GM12878 (cell line): Measurements from ENCODE around the gene ITGA2. TPM values are rescaled to one million over a fixed set of nuclear protein-coding genes. Genes with fewer than 3 reads are reported as not detected.

ENCODE experiments used
- ATAC-seq: fragments of 200-7000 bp; cut with Tn5 transposase; 3 replicates; pipeline ENCODE4 v1.9.1; 2020; ENCODE audit warnings: mild to moderate bottlenecking, moderate library complexity
- BruUV-seq: library from RNA; stranded (reverse); fragments of 400-500 nt; replicated peaks from 2 replicates; lab custom pipeline; 2021; lab: Mats Ljungman, UMichigan
- CTCF ChIA-PET: fragments of 300-600 bp; sonication (Branson Sonifier 250); formaldehyde crosslinking; extraction: SDS; loops from one replicate; lab custom pipeline; 2021; ENCODE audit warnings: inconsistent platforms; lab: Yijun Ruan, JAX
- POLR2A ChIA-PET: fragments of 350-600 bp; formaldehyde crosslinking; extraction: SDS; loops from one replicate; lab custom pipeline; 2021; ENCODE audit warnings: inconsistent platforms; lab: Charles Lee
- RAD21 ChIA-PET: fragments of 300-600 bp; sonication (Branson Sonifier 250); formaldehyde crosslinking; loops from one replicate; lab custom pipeline; 2023; ENCODE audit warnings: antibody characterized with exemption; ENCODE audit not compliant: unreplicated experiment; lab: Charles Lee
- SMC1A ChIA-PET: fragments of 300-600 bp; sonication (Branson Sonifier 250); formaldehyde crosslinking; loops from one replicate; lab custom pipeline; 2023; ENCODE audit not compliant: unreplicated experiment, uncharacterized antibody; lab: Charles Lee
- DNase-seq: peaks from one replicate; pipeline ENCODE4 v3.0.0-alpha.2; 2011; ENCODE audit warnings: low read depth, low spot score
- FAIRE-seq: peaks from 3 replicates; lab custom pipeline; 2011; peaks lifted over from hg19 to GRCh38; lab: Jason Lieb, UNC
- H2AFZ ChIP-seq: 2 replicates; pipeline ENCODE4 v1.6.0; 2011; ENCODE audit warnings: low read depth, low read length, control low read depth; ENCODE audit not compliant: control insufficient read depth
- H3K27ac ChIP-seq: 2 replicates; pipeline ENCODE4 v1.5.1; 2011; ENCODE audit warnings: control low read depth; ENCODE audit not compliant: control insufficient read depth, insufficient read depth
- H3K27me3 ChIP-seq, 2 experiments: replicated peaks in 1 of 2; 2 replicates each; pipeline versions ENCODE4 v1.6.0 to v1.6.1; 2011; ENCODE audit warnings: low read length in 1 of 2; ENCODE audit not compliant: control insufficient read depth in 2 of 2, insufficient read depth in 2 of 2
- H3K36me3 ChIP-seq, 2 experiments: 2 replicates each; pipeline ENCODE4 v1.5.1; 2011; ENCODE audit warnings: low read length in 1 of 2; ENCODE audit not compliant: control insufficient read depth in 2 of 2, insufficient read depth in 2 of 2
- H3K4me1 ChIP-seq: 2 replicates; pipeline ENCODE4 v1.6.1; 2011; ENCODE audit warnings: mild to moderate bottlenecking, low read length, moderate library complexity, mixed read lengths; ENCODE audit not compliant: control insufficient read depth, insufficient read depth
- H3K4me2 ChIP-seq: 2 replicates; pipeline ENCODE4 v1.6.0; 2011; ENCODE audit warnings: control low read depth; ENCODE audit not compliant: control insufficient read depth, insufficient read depth
- H3K4me3 ChIP-seq: fragments of 200-600 bp; sonication (generic); 2 replicates; pipeline ENCODE4 v1.5.1; 2016
- H3K79me2 ChIP-seq: 2 replicates; pipeline ENCODE4 v1.6.0; 2011; ENCODE audit warnings: low read length; ENCODE audit not compliant: control insufficient read depth, insufficient read depth
- H3K9ac ChIP-seq: 2 replicates; pipeline ENCODE4 v1.8.0; 2011; ENCODE audit warnings: low read length, control low read depth, mixed read lengths; ENCODE audit not compliant: control insufficient read depth, insufficient read depth
- H3K9me3 ChIP-seq: replicated peaks from 3 replicates; pipeline ENCODE4 v1.5.1; 2011; ENCODE audit warnings: mild to moderate bottlenecking, low read length; ENCODE audit not compliant: control insufficient read depth, insufficient read depth
- H4K20me1 ChIP-seq: 2 replicates; pipeline ENCODE4 v1.6.0; 2011; ENCODE audit not compliant: control insufficient read depth, insufficient read depth
- JUNB ChIP-seq: IDR thresholded peaks from 2 replicates; pipeline ENCODE4 v1.6.1; 2016; ENCODE audit warnings: antibody characterized with exemption, mild to moderate bottlenecking
- LARP7 ChIP-seq: fragments of 450-650 bp; IDR thresholded peaks from 2 replicates; pipeline ENCODE4 v1.6.1; 2017; ENCODE audit warnings: mild to moderate bottlenecking
- NFYB ChIP-seq: IDR thresholded peaks from 2 replicates; pipeline ENCODE4 v1.6.1; 2011; ENCODE audit warnings: low read depth, mild to moderate bottlenecking, low read length, improper control_type of control experiment, moderate library complexity; ENCODE audit not compliant: insufficient read depth
- TAF1 ChIP-seq: IDR thresholded peaks from 2 replicates; pipeline ENCODE4 v1.6.1; 2011; ENCODE audit warnings: mild to moderate bottlenecking, low read depth, low read length, borderline replicate concordance
- TCF12 ChIP-seq: IDR thresholded peaks from 2 replicates; pipeline ENCODE4 v1.6.1; 2011; ENCODE audit warnings: low read depth, mild to moderate bottlenecking, low read length
- YBX1 ChIP-seq: fragments of 450-650 bp; IDR thresholded peaks from 2 replicates; pipeline ENCODE4 v1.6.1; 2016; ENCODE audit warnings: antibody characterized with exemption
- ZNF24 ChIP-seq: fragments of 450-650 bp; IDR thresholded peaks from 2 replicates; pipeline ENCODE4 v1.6.1; 2017; ENCODE audit warnings: antibody characterized with exemption, mild to moderate bottlenecking
- ZNF274 ChIP-seq: IDR thresholded peaks from one replicate; pipeline ENCODE4 v1.8.0; 2011; ENCODE audit not compliant: insufficient read length, insufficient read depth
- WGBS: methylation state at CpG from one replicate; pipeline ENCODE4 v1.1.6; 2016; ENCODE audit warnings: low lambda C conversion rate; ENCODE audit not compliant: insufficient replicate concordance, insufficient coverage; ENCODE audit errors: missing lambda C conversion rate; 5-methylcytosine and 5-hydroxymethylcytosine counted together
- in situ Hi-C: fragments of 300-500 bp; cut with MboI; formaldehyde crosslinking; loops from 9 replicates; pipeline ENCODE4 v1.14.3; 2018; ENCODE audit warnings: mixed read lengths
- intact Hi-C: fragments of 100-400 bp; cut with micrococcal nuclease; formaldehyde crosslinking; loops from one replicate; pipeline ENCODE4 v1.14.2; 2022; ENCODE audit not compliant: unreplicated experiment
- polyA plus RNA-seq, 11 experiments: library from polyadenylated mRNA; depleted of rRNA in 4 of 11; unstranded in 6 of 11; stranded (reverse) in 5 of 11; fragments of >200 nt; fragmentation: Nextera tagmentation in 4 of 11; fragmentation: Illumina TruSeq in 1 of 11; extraction: Ambion mirVana in 4 of 11; extraction: Trizol in 1 of 11; gene quantifications; 1 replicate in 1 of 11; 2 replicates in 10 of 11; pipeline versions ENCODE4 v1.2.1 to v1.2.3, GENCODE V29; 2011 to 2016; ENCODE audit warnings: inconsistent platforms in 2 of 11, missing spikeins in 2 of 11, low read depth in 1 of 11
- total RNA-seq, 4 experiments: library from RNA; depleted of rRNA in 3 of 4; stranded (reverse); fragments of >200 nt in 3 of 4; fragmentation: Illumina TruSeq in 1 of 4; extraction: Trizol in 1 of 4; gene quantifications; 2 replicates each; pipeline versions ENCODE4 v1.2.1 to v1.2.3, GENCODE V29; 2013 to 2021
- TF ChIP-seq, protein P1 (sequence below): fragments of 450-650 bp; IDR thresholded peaks from 2 replicates; pipeline ENCODE4 v1.6.1; 2017; ENCODE audit warnings: antibody characterized with exemption, mild to moderate bottlenecking, moderate library complexity

Gene ITGA2
- total and polyA plus RNA-seq, 10 of the 15 experiments (the other 5 are each of a cell fraction or from before 2014, with no cell fraction given) = under 0.01 to 0.13 (median 0.03) TPM; not detected in 6

DNA sequence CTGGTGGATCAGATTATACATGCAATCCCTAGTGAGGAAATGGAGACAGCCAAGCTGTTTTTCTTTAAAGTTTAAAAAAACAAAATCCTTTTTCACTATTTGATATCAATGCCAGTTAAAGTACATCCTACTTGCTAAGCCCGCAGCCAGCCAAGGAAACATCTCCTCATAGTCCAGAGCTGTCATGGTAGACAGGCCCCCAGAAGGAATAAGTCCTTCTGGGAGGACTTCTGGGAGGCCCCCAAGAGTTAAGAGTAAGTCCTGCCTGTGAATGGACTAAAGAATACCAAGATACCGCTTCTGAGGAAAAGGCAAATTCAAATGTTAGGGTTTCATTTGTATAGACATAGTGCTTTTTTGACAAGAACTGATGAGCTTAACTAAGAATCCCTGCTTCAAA, 82.1 kb downstream of the ITGA2 start:
- no peak for FAIRE-seq
- CTCF ChIA-PET = interaction anchor here (1.3 kb wide), 1 partner anchor 26 kb away, joined by 3 read pairs; no protein-coding TSS in a partner anchor
- WGBS = 51% methylated on average over 2 of the region's 2 CpGs

DNA sequence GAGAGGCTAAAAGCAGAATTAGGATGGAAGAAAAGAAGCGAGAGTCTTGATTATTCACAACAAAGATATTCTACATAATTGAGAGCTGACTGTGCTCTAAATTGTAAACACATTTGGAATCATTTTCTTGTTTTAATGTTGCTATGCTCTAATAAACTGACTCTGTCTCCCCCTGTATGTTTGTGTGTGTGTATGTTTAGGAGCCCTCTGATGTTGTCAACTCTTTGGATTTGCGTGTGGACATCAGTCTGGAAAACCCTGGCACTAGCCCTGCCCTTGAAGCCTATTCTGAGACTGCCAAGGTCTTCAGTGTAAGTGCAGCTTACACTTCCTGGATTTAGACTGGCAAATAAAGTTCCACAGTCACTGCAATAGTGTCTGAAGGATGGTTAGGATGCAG, 82.6 kb downstream of the ITGA2 start:
- no TSS peak for BruUV-seq
- ChIA-PET POLR2A (no interaction called here), SMC1A (no interaction called here), RAD21 (no interaction called here), CTCF (interaction anchor here (0.6 to 1.3 kb wide), 2 partner anchors 26 to 508 kb away, joined by 3 read pairs; no protein-coding TSS in a partner anchor)
- 44% methylated on average over 2 of the region's 2 CpGs for WGBS
- no peaks in the 10 kb centered on the region for H4K20me1 ChIP-seq
- H3K4me2 ChIP-seq = no peak overlapping the region
- ATAC-seq = no peak
- H3K36me3 ChIP-seq = no peaks in the 10 kb centered on the region
- H3K27me3 ChIP-seq = peaks cover 0 to 5% of the 10 kb centered on the region in 2 experiments; a peak in 2 of 4 replicates
- FAIRE-seq = no peak
- TF ChIP-seq, protein P1, sequence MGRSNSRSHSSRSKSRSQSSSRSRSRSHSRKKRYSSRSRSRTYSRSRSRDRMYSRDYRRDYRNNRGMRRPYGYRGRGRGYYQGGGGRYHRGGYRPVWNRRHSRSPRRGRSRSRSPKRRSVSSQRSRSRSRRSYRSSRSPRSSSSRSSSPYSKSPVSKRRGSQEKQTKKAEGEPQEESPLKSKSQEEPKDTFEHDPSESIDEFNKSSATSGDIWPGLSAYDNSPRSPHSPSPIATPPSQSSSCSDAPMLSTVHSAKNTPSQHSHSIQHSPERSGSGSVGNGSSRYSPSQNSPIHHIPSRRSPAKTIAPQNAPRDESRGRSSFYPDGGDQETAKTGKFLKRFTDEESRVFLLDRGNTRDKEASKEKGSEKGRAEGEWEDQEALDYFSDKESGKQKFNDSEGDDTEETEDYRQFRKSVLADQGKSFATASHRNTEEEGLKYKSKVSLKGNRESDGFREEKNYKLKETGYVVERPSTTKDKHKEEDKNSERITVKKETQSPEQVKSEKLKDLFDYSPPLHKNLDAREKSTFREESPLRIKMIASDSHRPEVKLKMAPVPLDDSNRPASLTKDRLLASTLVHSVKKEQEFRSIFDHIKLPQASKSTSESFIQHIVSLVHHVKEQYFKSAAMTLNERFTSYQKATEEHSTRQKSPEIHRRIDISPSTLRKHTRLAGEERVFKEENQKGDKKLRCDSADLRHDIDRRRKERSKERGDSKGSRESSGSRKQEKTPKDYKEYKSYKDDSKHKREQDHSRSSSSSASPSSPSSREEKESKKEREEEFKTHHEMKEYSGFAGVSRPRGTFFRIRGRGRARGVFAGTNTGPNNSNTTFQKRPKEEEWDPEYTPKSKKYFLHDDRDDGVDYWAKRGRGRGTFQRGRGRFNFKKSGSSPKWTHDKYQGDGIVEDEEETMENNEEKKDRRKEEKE = no peak
- TF ChIP-seq YBX1 = no peak
- no peak for TF ChIP-seq TAF1
- no peak overlapping the region for H3K27ac ChIP-seq
- no peak overlapping the region for H2AFZ ChIP-seq
- no peaks in the 10 kb centered on the region for H3K9me3 ChIP-seq
- no peaks in the 10 kb centered on the region for H3K79me2 ChIP-seq
- no peak for DNase-seq
- no peak overlapping the region for H3K4me3 ChIP-seq
- intact Hi-C loops (no loop called here), in situ Hi-C loops (no loop called here)
- H3K4me1 ChIP-seq = no peaks in the 10 kb centered on the region
- H3K9ac ChIP-seq = no peak overlapping the region

More for the DNA sequence above, 82.1 kb downstream of the ITGA2 start:
- no peaks in the 10 kb centered on the region for H3K36me3 ChIP-seq
- peaks cover 0 to 5% of the 10 kb centered on the region in 2 experiments; a peak in 2 of 4 replicates for H3K27me3 ChIP-seq
- H2AFZ ChIP-seq = no peak overlapping the region
- H3K9ac ChIP-seq = no peak overlapping the region
- no TSS peak for BruUV-seq
- no peaks in the 10 kb centered on the region for H3K4me1 ChIP-seq
- H3K79me2 ChIP-seq = no peaks in the 10 kb centered on the region
- POLR2A ChIA-PET = no interaction called here
- H3K4me2 ChIP-seq = no peak overlapping the region
- in situ Hi-C loops (no loop called here), intact Hi-C loops (no loop called here)
- no peaks in the 10 kb centered on the region for H4K20me1 ChIP-seq
- ATAC-seq (no peak), DNase-seq (no peak)
- no peak overlapping the region for H3K27ac ChIP-seq
- no peaks in the 10 kb centered on the region for H3K9me3 ChIP-seq
- H3K4me3 ChIP-seq = no peak overlapping the region
- TF ChIP-seq LARP7 (no peak), JUNB (no peak), TCF12 (no peak), NFYB (no peak), ZNF24 (no peak), ZNF274 (no peak)
- RAD21 ChIA-PET = no interaction called here
- SMC1A ChIA-PET = no interaction called here
